Hepatocyte (in vitro differentiated cells): Measurements from ENCODE around the gene NR5A1. TPM values are rescaled to one million over a fixed set of nuclear protein-coding genes. Genes with fewer than 3 reads are reported as not detected.

ENCODE experiments used
- DNase-seq: peaks from one replicate; pipeline ENCODE4 v3.0.0-alpha.2; 2016; ENCODE audit warnings: low spot score
- H2AFZ ChIP-seq: fragments of 200-600 bp; sonication (generic); 2 replicates; pipeline ENCODE4 v1.6.0; 2016; ENCODE audit warnings: antibody characterized with exemption, mild to moderate bottlenecking
- H3K27ac ChIP-seq: fragments of 200-600 bp; sonication (generic); 2 replicates; pipeline ENCODE4 v1.5.1; 2016; ENCODE audit warnings: mild to moderate bottlenecking
- H3K27me3 ChIP-seq: fragments of 200-600 bp; sonication (generic); 2 replicates; pipeline ENCODE4 v1.6.1; 2016
- H3K36me3 ChIP-seq: fragments of 200-600 bp; sonication (generic); replicated peaks from 2 replicates; pipeline ENCODE4 v1.5.1; 2016; ENCODE audit warnings: low read depth; ENCODE audit not compliant: insufficient read depth
- H3K4me1 ChIP-seq: fragments of 200-600 bp; sonication (generic); 2 replicates; pipeline ENCODE4 v1.5.1; 2016; ENCODE audit warnings: mild to moderate bottlenecking, moderate library complexity; ENCODE audit not compliant: insufficient read depth
- H3K4me2 ChIP-seq: fragments of 200-600 bp; sonication (generic); 2 replicates; pipeline ENCODE4 v1.6.0; 2016
- H3K4me3 ChIP-seq: fragments of 200-600 bp; sonication (generic); 2 replicates; pipeline ENCODE4 v1.5.1; 2016; ENCODE audit warnings: mild to moderate bottlenecking
- H3K79me2 ChIP-seq: fragments of 200-600 bp; sonication (generic); 2 replicates; pipeline ENCODE4 v1.6.0; 2017; ENCODE audit warnings: mild to moderate bottlenecking
- H3K9me2 ChIP-seq: fragments of 200-600 bp; sonication (generic); replicated peaks from 2 replicates; pipeline ENCODE4 v1.6.0; 2017; ENCODE audit warnings: mild to moderate bottlenecking; ENCODE audit not compliant: insufficient read depth
- H3K9me3 ChIP-seq: fragments of 200-600 bp; sonication (generic); 2 replicates; pipeline ENCODE4 v1.5.1; 2016; ENCODE audit warnings: low read depth, mild to moderate bottlenecking
- H4K20me1 ChIP-seq: fragments of 200-600 bp; sonication (generic); 2 replicates; pipeline ENCODE4 v1.6.0; 2016; ENCODE audit warnings: mild to moderate bottlenecking; ENCODE audit not compliant: insufficient read depth, poor library complexity, severe bottlenecking
- CTCF ChIP-seq: fragments of 200-600 bp; sonication (generic); IDR thresholded peaks from 2 replicates; pipeline ENCODE4 v1.5.1; 2016; ENCODE audit warnings: antibody characterized with exemption, mild to moderate bottlenecking; ENCODE audit not compliant: poor library complexity
- EZH2 ChIP-seq: fragments of 200-600 bp; sonication (generic); IDR thresholded peaks from 2 replicates; pipeline ENCODE4 v1.6.1; 2016; ENCODE audit warnings: antibody characterized with exemption, mild to moderate bottlenecking, borderline replicate concordance
- EZH2phosphoT487 ChIP-seq: fragments of 200-600 bp; sonication (generic); IDR thresholded peaks from one replicate; pipeline ENCODE4 v1.6.1; 2018; ENCODE audit warnings: antibody characterized with exemption, mild to moderate bottlenecking, low read depth, moderate library complexity; ENCODE audit not compliant: unreplicated experiment, severe bottlenecking
- WGBS: methylation state at CpG from one replicate; pipeline ENCODE4 v1.1.6; 2016; ENCODE audit warnings: low lambda C conversion rate; ENCODE audit errors: missing lambda C conversion rate; 5-methylcytosine and 5-hydroxymethylcytosine counted together
- polyA plus RNA-seq: library from polyadenylated mRNA; unstranded; fragments of >200 nt; fragmentation: Nextera tagmentation; extraction: Ambion mirVana; gene quantifications from 2 replicates; pipeline ENCODE4 v1.2.1, GENCODE V29; 2016
- total RNA-seq: library from RNA; depleted of rRNA; stranded (reverse); fragments of >200 nt; gene quantifications from 2 replicates; pipeline ENCODE4 v1.2.3, GENCODE V29; 2014

The NR5A1 gene
- total and polyA plus RNA-seq, 2 experiments from 2014 or later = 0.07 to 0.36 TPM

GRCh38 chr9:124489222-124489621 lies 18.0 kb downstream of the NR5A1 start:
- Histone ChIP-seq H3K4me2 (no peak overlapping the region), H3K4me3 (no peak overlapping the region), H3K27ac (no peak overlapping the region), H3K27me3 (peaks cover 19% of the 10 kb centered on the region), H4K20me1 (no peaks in the 10 kb centered on the region), H2AFZ (no peak overlapping the region), H3K79me2 (no peaks in the 10 kb centered on the region), H3K9me3 (no peaks in the 10 kb centered on the region), H3K36me3 (no peaks in the 10 kb centered on the region), H3K4me1 (no peaks in the 10 kb centered on the region), H3K9me2 (no peaks in the 10 kb centered on the region)
- no peak for DNase-seq
- 81% methylated on average over 12 of the region's 13 CpGs for WGBS
- TF ChIP-seq EZH2 (no peak), EZH2phosphoT487 (no peak), CTCF (no peak)

DNA sequence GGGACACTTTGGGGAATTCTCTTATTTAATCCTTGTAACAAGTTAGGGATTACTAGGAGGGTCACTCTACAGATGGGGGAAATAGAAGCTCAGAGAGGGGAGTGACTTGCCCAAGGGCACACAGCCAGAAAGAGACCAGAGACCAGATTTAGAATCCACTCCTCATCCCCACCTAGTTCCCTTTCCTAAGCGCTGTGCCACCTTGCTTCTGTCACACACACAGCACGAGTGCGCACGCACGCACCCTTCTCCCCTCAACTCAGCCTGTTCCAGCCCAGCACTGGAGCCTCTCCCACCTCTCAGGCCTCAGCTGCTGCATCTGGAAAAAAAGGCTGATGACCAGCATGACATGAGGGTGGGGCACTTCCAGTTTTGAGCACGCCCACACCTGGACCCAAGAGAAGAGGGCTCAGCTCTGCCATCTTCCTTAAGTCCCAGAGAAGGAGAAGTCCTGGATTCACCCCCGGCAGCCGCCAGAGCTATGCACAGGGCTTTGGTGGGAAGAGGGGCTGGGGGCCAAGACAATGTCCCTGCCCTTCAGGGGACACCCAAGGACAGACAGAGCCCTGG lies 18.5 kb downstream of the NR5A1 start:
- no peak for DNase-seq
- Histone ChIP-seq H3K4me2 (no peak overlapping the region), H3K27ac (no peak overlapping the region), H3K9me2 (no peaks in the 10 kb centered on the region), H3K4me3 (no peak overlapping the region), H3K27me3 (peaks cover 19% of the 10 kb centered on the region), H2AFZ (no peak overlapping the region), H3K79me2 (no peaks in the 10 kb centered on the region), H3K9me3 (no peaks in the 10 kb centered on the region), H4K20me1 (no peaks in the 10 kb centered on the region), H3K4me1 (no peaks in the 10 kb centered on the region), H3K36me3 (no peaks in the 10 kb centered on the region)
- TF ChIP-seq CTCF (no peak), EZH2 (no peak)
- 93% methylated on average over 8 of the region's 8 CpGs for WGBS

DNA sequence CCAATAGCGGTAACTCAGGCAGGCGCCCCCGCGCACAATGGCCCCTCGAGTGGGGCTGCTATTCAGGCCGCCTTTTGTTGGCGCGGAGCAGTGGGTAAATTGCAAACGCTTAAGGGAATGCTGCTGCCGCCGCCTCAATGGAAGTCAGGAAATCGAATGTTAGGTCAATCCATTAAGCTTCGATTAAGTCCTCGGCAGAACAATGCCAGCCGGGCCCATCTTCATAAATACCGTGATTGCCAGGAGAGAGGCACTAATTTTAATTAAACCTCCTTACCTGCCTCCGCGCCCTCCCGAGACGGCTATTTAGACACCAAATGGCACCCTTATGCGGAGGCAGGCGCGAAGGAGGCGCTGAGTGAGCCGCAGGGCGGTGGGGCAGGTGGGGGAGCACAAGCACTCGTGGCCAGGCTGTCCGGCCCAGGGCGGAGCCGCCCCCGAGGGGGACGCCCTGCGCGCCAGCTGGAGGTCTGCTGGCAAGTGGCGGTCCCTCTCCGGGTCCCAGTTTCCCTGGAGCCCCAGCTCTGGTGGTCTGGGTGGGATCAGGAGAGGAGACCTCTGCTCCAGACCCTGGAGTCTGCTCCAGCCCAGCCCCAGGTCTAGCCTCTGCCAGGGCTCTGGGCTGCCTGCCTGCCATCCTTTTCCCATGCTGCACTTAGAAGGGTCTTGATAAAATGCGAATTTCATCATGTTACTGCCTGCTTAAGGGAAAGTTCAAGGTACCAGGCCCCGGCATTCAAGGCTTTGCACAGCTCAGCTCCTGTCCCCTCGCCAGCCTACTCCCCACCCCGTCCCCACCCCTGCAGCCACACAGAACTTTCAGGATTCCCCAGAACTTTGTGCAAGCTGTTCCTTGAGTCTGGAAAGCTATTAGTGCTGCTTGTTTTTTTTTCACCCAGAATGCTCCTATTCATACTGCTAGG lies 19.7 kb downstream of the NR5A1 start:
- WGBS = 73% methylated on average over 39 of the region's 40 CpGs
- Histone ChIP-seq H3K36me3 (no peaks in the 10 kb centered on the region), H3K9me2 (no peaks in the 10 kb centered on the region), H3K79me2 (no peaks in the 10 kb centered on the region), H3K4me2 (no peak overlapping the region), H3K27me3 (peaks cover 19% of the 10 kb centered on the region), H2AFZ (no peak overlapping the region), H3K4me1 (no peaks in the 10 kb centered on the region), H3K9me3 (no peaks in the 10 kb centered on the region), H4K20me1 (no peaks in the 10 kb centered on the region), H3K27ac (no peak overlapping the region), H3K4me3 (no peak overlapping the region)
- no peak for DNase-seq
- TF ChIP-seq EZH2phosphoT487 = no peak
- TF ChIP-seq CTCF = no peak
- TF ChIP-seq EZH2 = no peak
